RWPE1 (cell line): Measurements from ENCODE around the gene NDUFS5.
"Not testable (repeated sequence)": the region's sequence is repeated elsewhere in the genome, so short reads cannot be mapped to it uniquely, and the experiment has no call there.

Experiments used
- CTCF ChIA-PET: fragments of 350-600 bp; sonication (Branson Sonifier 250); formaldehyde crosslinking; extraction: SDS; loops from one replicate; lab custom pipeline; 2021; lab: Yijun Ruan, JAX
- POLR2A ChIA-PET: fragments of 400-600 bp; formaldehyde crosslinking; extraction: SDS; loops from one replicate; lab custom pipeline; 2020; ENCODE audit warnings: antibody characterized with exemption; ENCODE audit not compliant: low non-redundant PET; lab: Yijun Ruan, JAX
- DNase-seq: peaks from one replicate; pipeline ENCODE4 v3.0.0; 2012; ENCODE audit warnings: low spot score
- H3K27ac ChIP-seq: fragments of 450-650 bp; 2 replicates; pipeline ENCODE4 v1.5.1; 2017
- TF ChIP-seq, protein P1 (sequence below): fragments of 450-650 bp; conservative IDR thresholded peaks from 2 replicates; pipeline ENCODE4 v1.5.1; 2017; ENCODE audit warnings: low read depth, mild to moderate bottlenecking

NDUFS5 gene

DNA sequence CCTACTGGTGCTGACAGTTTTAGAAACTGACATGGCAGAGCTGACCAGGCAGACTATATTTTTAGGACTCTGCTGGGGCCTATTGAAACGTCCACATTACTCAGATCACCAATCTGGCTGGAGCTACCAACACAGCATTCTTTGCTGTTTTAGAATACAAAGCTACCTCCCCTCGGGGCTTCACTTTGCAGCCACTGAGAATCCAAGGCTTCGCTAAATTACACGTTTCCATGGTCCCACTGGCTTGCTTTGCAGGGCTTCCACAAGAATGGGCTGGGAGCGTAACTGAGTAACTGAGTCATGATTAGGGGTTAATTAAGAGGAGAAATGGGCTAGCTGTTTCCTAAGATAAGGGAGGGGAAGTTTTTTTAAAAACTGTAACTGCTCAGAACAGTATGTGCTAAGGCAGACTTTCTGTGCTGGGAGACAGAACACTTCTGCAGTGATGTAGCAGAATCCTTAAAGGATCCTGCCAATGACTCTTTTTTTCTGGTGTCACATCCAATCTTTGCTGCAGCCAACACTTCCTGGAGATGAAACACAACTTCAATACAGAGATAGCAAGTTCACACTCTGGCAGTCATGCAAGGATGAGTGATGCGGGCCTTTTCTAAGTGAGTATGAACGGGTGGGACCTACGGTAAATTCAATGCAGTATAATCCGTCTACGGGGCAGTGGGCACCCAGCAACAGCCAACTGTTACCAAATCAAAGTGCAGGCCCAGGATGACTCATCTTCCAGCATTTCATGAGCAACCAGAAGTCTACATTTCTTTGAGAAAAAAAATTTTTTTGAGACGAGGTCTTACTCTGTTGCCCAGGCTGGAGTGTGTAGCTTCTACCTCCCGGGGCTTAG is 21.5 kb downstream of the NDUFS5 start:
- ChIA-PET POLR2A (no interaction called here), CTCF (interaction anchor here (0.5 to 0.6 kb wide), 2 partner anchors 115 to 1038 kb away, joined by 3 to 4 read pairs; no protein-coding TSS in a partner anchor)
- DNase-seq, result peak; percentile 38

DNA sequence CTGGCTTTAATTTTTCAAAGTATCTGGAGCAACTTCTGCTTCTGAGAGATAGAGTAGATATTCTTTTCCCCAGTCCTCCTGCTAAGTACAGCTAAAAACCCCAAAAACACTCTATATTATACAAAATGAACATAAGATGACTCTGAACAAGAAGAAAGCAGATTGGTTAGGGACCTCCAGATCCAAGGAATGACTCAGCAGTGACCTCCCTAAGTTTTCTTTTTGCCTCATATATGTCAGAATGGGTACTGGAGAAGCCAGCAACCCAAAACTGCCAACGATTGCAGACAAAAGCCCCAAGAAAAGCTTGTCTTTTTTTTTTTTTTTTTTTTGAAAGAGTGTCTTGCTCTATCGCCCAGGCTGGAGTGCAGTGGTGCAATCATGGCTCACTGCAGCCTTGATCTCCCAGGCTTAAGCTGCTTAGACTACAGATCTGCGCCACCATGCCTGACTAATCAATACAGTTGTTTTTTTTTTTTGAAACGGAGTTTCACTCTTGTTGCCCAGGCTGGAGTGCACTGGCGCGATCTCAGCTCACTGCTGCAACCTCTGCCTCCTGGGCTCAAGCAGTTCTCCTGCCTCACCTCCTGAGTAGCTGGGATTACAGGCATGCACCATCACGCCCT is 22.7 kb downstream of the NDUFS5 start:
- TF ChIP-seq, protein P1, sequence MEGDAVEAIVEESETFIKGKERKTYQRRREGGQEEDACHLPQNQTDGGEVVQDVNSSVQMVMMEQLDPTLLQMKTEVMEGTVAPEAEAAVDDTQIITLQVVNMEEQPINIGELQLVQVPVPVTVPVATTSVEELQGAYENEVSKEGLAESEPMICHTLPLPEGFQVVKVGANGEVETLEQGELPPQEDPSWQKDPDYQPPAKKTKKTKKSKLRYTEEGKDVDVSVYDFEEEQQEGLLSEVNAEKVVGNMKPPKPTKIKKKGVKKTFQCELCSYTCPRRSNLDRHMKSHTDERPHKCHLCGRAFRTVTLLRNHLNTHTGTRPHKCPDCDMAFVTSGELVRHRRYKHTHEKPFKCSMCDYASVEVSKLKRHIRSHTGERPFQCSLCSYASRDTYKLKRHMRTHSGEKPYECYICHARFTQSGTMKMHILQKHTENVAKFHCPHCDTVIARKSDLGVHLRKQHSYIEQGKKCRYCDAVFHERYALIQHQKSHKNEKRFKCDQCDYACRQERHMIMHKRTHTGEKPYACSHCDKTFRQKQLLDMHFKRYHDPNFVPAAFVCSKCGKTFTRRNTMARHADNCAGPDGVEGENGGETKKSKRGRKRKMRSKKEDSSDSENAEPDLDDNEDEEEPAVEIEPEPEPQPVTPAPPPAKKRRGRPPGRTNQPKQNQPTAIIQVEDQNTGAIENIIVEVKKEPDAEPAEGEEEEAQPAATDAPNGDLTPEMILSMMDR, result no peak
- H3K27ac ChIP-seq, result no peak overlapping the region
- ChIA-PET POLR2A (no interaction called here), CTCF (interaction anchor here (0.7 kb wide), 1 partner anchor 49 kb away, joined by 3 read pairs; no protein-coding TSS in a partner anchor)
- DNase-seq, result no peak

More for the DNA sequence above, 21.5 kb downstream of the NDUFS5 start:
- TF ChIP-seq, protein P1, result no peak
- peak overlapping the region; percentile 21; the same call in 1 of the 2 replicates for H3K27ac ChIP-seq

DNA sequence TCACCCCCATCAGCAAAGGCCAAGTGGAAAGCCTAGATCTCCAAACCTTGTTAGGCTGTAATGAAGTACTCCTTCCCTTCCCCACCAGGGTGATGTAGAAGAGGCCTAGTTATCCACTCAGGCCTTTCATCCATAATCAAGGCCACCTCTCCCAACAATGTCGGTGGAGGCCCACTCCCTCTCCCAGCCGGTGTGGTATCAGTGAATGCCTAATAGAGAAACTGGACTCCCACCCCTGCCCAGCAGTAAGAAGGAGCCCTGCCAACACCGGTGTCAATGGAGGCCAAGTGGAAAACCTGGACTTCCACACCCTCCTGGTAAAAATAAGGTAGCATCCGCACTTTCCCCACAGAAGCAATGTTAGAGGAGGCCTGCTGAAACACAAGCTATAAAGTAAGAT is 23.9 kb downstream of the NDUFS5 start:
- CTCF ChIA-PET, result no interaction called here
- no peak for DNase-seq
- TF ChIP-seq, protein P1, result no peak
- POLR2A ChIA-PET, result no interaction called here
- no peak overlapping the region for H3K27ac ChIP-seq

DNA sequence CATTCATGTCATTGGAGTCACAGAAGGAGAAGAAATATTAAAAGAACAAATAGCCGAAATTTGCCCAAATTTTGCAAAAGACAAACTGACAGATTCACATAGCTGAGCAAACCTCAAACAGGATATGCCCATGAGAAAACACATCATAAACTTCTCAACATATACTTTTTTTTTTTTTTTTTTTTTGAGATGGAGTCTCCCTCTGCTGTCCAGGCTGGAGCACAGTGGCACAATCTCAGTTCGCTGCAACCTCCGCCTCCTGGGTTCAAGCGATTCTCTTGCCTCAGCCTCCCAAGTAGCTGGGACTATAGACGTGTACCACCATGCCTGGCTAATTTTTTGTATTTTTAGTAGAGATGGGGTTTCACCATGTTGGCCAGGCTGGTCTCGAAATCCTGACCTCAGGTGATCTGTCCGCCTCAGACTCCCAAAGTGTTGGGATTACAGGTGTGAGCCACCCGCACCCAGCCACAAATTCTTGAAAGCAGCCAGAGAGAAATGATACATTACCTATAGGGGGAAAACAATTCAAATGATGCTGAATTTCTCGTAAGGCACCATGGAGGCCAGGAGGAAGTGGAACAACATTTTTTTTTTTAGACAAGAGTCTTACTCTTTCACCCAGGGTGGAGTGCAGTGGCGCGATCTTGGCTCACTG is 25.2 kb downstream of the NDUFS5 start:
- POLR2A ChIA-PET, H3K27ac ChIP-seq, DNase-seq: not testable (repeated sequence)
- CTCF ChIA-PET, result interaction anchor here (0.6 kb wide), 2 partner anchors 187 to 394 kb away, joined by 3 read pairs; no protein-coding TSS in a partner anchor

DNA sequence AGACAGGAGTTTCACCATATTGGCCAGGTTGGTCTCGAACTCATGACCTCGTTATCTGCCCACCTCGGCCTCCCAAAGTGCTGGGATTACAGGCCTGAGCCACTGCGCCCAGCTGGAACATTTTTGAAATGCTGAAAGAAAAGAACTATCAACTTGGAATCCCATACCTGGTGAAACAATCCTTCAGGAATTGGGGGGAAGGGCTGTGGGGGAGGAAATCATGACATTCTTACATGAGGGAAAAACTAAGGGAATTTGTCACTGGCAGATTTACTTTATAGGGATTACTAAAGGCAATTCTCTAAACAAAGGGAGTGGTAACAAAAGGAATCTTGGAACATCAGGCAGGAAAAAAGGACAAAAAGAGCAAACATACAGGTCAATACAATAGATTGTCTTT is 25.8 kb downstream of the NDUFS5 start:
- CTCF ChIA-PET, result no interaction called here
- H3K27ac ChIP-seq, result no peak overlapping the region
- TF ChIP-seq, protein P1, result no peak
- POLR2A ChIA-PET, result no interaction called here
- no peak for DNase-seq

DNA sequence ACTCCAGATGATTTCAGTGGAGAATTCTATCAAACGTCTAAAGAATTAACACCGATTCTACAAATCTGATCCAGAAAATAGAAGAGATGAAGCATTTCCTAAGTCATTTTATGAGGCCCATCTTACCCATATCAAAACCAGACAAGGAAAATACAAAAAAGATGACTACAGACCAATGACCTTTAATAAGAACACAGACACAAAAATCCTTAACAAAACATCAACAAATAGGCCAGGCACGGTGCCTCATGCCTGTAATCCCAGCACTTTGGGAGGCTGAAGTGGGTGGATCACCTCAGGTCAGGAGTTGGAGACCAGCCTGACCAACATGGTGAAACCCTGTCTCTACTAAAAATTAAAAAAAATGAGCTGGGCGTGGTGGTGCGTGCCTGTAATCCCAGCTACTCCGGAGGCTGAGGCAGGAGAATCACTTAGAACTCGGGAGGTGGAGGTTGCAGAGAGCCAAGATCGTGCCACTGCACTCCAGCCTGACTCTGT is 29.1 kb downstream of the NDUFS5 start:
- CTCF ChIA-PET, DNase-seq, POLR2A ChIA-PET, H3K27ac ChIP-seq: not testable (repeated sequence)

DNA sequence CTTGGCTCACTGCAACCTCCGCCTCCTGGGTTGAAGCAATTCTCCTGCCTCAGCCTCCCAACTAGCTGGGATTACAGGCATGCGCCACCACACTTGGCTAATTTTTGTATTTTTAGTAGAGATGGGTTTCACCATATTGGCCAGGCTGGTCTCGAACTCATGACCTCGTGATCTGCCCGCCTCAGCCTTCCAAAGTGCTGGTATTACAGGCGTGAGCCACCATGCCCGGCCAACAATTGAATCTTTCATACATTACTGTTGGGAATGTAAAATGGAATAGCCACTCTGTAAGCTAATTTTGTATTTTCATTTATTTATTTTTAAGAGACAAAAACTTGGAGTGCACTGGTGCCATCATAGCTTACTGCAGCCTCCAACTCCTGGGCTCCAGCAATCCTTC is 35.4 kb downstream of the NDUFS5 start:
- DNase-seq, POLR2A ChIA-PET, H3K27ac ChIP-seq: not testable (repeated sequence)
- CTCF ChIA-PET, result interaction anchor here (0.6 kb wide), 1 partner anchor 215 kb away, joined by 5 read pairs; no protein-coding TSS in a partner anchor
